NCI-H69 (cell line): ENCODE measurements around the gene MYO3A.

Experiments
- DNase-seq: peaks from one replicate; lab custom pipeline; 2025; lab: John Stamatoyannopoulos, UW

MYO3A gene, protein sequence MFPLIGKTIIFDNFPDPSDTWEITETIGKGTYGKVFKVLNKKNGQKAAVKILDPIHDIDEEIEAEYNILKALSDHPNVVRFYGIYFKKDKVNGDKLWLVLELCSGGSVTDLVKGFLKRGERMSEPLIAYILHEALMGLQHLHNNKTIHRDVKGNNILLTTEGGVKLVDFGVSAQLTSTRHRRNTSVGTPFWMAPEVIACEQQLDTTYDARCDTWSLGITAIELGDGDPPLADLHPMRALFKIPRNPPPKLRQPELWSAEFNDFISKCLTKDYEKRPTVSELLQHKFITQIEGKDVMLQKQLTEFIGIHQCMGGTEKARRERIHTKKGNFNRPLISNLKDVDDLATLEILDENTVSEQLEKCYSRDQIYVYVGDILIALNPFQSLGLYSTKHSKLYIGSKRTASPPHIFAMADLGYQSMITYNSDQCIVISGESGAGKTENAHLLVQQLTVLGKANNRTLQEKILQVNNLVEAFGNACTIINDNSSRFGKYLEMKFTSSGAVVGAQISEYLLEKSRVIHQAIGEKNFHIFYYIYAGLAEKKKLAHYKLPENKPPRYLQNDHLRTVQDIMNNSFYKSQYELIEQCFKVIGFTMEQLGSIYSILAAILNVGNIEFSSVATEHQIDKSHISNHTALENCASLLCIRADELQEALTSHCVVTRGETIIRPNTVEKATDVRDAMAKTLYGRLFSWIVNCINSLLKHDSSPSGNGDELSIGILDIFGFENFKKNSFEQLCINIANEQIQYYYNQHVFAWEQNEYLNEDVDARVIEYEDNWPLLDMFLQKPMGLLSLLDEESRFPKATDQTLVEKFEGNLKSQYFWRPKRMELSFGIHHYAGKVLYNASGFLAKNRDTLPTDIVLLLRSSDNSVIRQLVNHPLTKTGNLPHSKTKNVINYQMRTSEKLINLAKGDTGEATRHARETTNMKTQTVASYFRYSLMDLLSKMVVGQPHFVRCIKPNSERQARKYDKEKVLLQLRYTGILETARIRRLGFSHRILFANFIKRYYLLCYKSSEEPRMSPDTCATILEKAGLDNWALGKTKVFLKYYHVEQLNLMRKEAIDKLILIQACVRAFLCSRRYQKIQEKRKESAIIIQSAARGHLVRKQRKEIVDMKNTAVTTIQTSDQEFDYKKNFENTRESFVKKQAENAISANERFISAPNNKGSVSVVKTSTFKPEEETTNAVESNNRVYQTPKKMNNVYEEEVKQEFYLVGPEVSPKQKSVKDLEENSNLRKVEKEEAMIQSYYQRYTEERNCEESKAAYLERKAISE (N-terminal part only)

DNA sequence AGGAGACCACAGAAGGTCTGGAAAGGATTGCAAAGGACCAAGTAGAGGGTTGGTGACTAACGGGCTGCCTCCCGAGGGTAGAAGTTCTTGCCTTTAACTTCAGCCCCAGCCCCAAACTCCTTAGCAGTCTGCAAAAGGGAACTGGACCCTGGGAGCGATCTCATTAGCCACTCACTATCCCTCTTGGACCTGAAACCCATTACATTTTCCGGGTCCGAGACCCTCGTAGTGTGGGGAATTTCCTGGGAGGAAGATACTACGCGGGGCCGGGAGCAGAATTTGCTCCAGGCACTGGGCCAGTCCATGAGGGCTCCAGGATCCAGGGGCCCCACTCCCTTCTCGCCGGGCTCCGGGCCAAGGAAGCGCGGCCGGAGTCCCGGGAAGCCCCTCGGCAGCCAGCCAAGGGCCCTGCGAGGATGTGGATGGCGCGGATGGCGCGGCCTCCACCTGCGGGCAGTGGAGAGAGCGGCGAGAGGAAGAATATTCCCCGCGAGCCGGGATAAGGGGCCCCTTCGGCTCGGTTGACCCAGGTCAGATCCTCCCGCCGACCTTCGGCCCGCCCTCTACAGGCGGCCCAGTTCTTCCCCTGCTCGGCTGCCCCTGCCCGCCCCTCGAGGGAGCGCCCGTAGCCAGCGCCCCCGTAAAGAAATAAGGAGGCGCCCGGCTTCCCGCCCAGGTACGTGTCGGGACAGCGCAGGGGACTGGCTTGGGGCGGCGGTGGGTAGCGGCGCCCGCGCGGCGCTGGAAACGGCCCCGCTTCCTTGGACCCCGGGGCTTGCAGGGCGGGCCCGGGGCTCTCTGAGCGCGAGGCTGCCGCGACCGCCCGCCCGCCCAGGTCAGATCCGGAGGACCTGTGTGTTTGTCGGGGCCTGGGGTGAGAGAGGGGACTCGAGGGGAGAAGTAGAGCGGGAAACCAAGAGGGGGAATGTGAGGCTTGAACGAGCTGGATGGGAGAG is at the start of gene MYO3A:
Gene MYO3A (plus strand): TSS at position 577 of the 956 bp plus-strand sequence. CDS start 17,882 bp downstream, outside the sequence.
- DNase-seq, result peak; percentile 79

DNA sequence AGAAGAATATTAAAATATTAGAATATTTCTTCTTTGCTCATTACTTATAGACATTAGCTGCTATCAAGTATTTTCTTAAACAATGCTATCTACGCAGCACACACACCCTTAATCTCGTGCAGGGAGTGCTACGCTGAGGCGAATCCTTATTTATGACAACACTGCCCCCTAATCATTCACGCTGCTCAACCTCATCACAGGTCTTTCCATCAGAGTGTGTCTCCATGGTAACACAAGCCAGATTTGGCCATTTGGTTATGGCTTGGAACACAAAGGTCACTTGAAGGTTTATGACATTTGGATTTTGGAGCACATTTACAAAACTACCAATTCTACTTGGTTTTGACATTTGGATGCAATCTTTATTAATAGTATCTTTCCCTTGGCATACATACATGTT is 45.4 kb upstream of the MYO3A start:
- peak; percentile 5 for DNase-seq

DNA sequence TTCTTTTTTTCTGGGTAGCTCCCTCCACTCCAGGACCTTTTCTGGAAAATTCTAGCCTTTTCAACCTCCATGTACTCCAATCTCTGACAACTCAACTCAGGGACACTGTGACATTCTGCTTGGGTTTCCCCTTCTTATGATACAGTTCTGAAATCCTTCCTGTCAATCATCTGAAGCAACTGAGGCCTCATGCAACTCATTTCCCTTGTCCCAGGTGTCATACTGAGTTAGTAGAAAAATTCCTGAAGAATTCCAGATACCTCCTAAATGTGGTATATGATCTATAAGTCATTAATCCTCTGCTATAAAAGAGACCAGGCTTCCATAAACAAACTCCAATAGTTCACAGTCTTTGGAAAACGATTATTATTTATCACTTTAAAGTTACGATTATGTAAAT is 43.0 kb upstream of the MYO3A start:
- DNase-seq, result no peak

DNA sequence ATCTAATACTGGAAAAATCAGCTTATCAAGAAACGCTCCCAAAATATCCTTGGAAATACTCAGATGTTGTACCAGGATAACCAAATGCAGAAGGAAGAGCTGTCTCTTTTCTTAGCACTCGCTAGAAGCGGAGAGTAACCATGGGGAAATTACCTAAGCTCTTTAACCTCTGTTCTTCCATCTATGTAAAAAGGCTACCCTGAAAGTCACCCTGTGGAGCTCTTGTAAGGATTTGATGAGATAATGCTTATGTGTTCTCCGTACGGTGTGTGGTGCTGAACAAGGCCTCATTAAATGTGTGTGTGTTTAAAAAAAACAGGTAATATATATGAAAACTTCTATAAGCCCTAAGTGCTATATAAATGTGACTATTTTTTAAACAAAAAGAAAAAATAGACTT is 38.2 kb upstream of the MYO3A start:
- DNase-seq, result peak; percentile 6

DNA sequence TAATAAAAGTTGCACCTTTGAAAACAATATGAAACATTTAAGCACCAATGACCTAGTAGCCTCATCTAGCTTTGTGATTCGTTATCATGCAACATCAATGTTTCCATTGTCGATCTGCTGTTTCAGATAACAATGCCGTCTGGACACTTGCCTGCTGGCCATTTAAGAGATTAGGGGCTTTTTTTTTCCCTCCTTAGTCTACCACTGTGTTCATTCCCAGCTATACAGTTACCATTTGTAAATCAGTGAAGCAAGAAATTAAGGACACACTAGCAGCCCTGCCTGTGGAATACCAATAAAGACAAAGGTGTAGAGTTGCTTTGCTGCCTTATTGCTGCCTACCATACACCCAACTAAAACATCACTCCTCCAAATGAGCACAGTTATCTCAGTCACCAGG is 37.6 kb upstream of the MYO3A start:
- DNase-seq, result peak; percentile 4

DNA sequence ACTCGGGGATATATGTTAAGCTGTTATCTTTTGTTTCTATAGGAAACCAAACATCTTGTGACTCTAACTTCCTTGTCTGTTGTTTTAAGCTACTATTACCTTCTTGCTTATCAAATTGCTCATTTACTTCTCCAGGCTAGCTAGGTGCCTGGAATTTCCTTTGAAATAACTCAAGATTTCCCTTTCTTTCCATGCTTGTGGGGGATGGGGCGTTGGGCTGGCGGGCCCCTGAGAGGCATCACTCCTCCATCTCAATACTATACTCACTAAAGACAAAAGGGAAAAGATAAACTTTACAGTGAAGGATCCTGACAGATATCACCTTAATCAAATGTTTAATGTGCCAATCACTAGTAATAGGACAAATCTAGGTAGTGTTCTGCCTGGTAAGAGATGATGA is 34.7 kb upstream of the MYO3A start:
- DNase-seq, result no peak

DNA sequence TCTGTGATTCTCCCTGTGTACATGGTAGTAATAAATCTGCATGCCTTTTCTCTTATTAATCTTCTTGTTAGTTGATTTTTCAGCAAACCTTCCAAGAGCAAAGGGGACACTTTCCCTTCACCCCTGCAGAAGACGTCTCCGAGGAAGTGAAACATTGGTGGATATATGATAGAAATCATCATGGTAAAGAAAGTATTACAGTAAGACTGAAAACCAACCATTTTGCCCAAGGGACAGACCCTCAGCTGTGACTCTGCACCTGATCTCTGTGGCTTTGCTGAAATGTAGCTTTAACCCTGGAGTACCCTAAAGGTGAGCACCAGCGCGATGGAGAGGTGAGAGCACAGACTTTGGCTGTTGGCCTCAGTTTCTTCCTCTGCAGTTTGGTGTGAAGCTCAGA is 32.8 kb upstream of the MYO3A start:
- no peak for DNase-seq

DNA sequence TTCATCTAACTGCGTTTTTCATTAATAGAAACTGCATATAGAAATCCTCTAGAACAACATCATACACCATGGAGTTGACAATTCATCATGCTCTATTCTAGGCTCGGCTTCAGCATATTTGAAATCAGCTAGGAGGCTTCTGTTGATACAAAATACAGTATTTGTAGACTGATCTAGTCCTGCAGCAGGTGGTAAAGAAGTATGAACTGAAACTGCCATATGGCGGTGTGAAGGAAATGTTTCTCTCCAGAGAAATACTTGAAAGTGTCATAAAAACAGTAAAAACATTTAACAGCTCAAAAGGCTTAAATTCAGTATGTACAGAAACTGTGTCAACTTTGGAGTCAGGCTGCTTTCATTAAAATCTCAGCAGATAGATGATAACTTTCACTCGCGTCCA is 32.0 kb upstream of the MYO3A start:
- DNase-seq, result no peak

DNA sequence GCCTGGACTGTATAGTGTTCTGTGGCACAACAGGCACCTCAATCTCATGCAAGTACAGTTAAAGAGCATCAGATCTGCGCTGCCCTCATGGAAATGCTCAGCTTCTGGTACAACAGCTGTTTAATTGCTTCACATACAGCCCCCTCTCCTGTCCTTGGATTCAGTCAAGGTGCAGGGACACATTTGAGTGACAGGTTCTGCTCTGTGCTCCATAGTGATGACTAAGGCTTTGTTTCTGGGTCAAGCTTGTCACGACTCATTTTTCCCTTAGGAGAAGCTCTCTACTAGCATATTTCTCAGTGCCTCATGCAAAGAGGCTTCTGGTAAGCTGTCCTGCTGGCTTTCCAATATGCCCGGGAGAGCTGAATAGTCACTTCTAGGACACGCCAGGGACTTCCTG is 26.8 kb upstream of the MYO3A start:
- no peak for DNase-seq

DNA sequence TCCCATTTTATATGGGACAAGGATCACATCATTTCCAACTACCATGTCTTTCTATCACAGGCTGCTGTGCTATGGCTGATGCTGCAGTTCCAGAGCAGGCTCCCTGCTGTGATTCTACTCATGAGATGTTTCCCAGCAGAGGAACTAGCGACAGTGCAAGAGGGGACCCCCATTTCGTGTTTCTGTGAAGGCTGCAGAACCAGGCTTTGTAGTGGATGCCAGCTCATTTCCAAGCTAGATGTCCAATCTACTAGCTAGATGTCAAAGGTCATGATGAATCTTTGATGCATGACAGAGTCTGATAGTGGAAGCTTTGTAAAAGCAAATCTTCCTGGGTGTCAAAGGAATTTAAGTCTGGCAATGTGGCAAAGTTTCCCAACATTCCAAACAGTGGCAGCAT is 21.2 kb upstream of the MYO3A start:
- DNase-seq, result no peak

DNA sequence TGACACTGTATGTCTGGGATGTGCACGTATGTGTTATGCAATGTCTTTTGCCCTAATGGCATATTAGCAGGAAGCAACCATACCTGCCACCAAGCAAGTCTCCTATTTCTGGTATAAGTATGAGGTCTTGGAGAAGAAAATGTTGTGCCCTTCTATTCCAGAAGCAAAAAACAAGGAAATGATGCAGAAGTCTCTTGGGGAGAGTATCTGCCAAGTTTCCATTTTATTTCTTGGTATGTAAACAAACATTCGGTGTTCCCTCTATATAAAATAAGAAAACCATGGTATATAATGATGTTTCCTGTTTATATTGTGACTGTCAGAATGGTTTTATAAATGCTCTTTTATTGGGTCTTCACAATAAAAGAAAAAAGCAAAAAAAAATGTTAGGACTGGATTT is 19.3 kb upstream of the MYO3A start:
- no peak for DNase-seq

DNA sequence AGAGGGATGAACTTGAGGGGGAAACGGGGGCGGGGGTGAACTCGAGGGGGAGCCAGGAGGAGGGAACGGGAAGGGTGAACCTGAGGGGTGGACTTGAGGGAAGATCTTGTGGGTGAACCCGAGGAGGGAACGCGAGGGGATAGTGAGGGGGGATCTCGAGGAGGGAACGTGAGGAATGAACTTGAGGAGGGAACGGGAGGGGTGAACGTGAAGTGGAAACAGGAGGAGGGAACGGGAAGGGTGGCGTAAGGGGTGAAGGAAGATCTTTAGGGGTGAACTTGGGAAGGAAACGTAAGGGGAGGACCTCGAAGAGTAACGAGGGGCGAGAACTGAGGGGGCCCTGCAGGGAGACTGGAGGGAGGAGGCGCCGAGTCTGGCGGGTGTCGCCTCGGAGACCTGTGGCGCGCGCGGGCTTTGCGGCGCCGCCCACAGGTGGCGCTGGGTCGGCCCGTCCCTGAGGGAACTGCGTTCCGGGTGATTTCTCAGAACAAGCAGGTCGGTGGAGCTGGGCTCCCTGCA is 651 bp downstream of the MYO3A start:
- peak; percentile 93 for DNase-seq

DNA sequence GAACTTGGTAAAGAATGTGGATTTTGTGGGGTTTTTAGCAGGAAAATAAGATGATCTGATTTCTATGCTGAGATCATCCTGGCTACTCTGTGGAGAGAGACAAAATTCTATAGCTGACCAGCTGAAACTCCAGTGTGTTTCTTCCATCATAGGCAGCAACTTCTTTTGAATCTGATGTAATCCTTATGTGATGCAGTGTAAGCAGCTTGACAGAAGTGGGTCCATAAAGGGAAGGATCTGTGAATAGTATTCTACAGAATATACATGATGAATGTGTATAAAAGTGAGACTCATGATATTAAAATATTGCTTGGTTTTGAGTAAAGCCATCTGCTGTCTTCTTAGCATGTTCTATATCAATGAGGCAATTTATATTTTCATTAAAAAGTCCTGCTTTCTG is 4.4 kb downstream of the MYO3A start:
- peak; percentile 79 for DNase-seq

DNA sequence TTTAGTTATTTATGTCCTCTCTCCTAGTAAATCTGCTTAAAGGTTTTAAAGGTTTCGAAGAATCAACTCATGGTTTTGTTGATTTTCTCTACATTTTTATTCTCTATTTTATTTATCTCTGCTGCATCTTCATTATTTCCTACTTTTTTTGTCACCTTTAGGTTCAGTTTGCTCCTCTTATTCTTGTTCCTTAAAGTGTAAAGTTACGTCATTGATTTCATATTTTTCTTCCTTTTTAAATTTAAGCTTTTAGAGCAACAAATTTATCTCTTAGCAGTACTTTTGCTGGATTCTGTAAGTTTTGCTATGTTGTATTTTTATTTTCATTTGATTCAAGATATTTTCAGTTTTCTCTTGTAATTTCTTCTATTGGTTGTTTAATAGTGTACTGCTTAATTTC is 10.7 kb downstream of the MYO3A start:
- DNase-seq, result no peak

DNA sequence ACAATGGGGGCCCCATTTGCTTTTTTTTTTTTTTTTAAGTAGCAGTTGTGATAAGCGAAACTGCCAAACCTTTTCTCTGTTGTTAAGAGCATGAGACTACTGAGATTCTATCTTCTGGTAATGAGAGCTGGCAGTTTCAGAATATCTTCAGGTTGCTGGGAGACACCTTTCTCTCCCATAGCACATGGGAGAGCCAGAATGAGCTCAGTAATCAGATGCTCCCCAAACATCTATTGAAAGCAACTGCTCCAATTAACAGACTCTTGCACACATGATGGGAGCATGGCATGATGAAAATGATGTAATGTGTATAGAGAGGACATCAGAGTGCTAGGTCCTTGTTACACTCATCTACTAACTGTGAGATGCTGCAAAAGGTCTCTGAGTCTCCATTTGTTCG is 18.8 kb downstream of the MYO3A start:
- DNase-seq, result peak; percentile 94

DNA sequence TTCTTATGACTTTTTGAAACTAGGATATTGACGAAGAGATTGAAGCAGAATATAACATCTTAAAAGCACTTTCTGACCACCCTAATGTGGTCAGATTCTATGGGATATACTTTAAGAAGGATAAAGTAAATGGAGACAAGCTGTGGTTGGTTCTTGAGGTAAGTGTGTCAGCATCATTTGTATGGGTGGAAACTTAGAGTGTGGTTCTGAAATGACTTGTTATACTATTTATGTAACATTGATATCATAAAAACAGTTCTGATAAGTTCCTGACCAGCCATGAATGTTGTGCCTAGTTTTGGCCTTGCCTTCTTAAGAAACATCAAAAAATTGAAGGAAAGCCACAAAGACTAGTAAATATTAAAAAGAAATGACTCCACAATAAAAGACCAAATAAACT is 20.8 kb downstream of the MYO3A start:
- no peak for DNase-seq

DNA sequence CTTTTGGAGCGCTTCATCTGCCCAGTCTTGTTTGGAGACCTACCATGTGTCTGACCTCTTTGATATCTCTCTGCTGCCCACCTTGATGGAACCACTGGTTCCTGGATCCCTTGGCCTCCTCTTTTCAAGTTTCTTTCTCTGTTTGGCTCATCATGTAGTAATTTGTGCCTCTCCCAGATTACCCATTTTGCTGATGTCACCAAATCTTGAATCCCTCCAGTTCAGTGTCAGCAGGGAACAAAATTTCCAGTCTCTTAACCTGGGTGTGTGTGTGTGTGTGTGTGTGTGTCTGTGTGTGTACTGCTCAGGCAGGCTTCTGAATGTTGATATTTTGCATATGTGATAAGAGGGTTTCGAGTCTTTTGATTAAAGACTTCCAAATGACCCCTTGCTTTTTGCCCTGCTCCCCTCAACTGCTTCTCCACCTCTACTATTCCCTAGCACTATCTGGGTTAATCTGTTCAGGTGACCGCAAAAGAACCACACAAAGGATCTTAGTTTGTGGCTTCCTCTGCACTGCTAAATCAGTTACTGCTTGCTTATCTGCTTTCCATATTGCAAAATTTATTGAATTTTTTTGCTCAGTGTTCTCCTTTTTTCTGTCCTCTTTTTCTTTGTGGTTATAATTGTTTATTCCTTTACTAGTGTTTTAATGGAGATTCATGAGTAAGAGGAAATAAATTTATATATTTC is 25.7 kb downstream of the MYO3A start:
- peak; percentile 43 for DNase-seq

DNA sequence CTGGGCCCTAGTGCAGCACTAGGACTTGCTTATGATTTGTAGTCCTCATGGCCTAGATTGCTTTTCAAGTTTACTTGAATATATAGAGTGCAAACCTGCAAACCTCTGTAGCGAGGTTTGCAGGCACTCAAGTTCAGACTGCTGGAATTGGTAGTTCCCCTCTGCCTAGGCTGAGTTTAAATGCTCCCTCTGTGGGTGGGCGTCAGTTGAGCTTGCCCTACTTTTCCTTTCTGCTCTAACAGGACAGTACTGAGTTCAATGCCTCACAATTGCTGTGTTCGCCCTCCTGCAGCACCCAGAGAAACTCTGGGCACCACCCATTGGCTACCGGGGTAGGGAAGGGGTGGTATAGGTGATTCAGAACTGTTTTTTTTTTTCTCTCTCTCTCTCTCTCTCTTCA is 31.6 kb downstream of the MYO3A start:
- no peak for DNase-seq

DNA sequence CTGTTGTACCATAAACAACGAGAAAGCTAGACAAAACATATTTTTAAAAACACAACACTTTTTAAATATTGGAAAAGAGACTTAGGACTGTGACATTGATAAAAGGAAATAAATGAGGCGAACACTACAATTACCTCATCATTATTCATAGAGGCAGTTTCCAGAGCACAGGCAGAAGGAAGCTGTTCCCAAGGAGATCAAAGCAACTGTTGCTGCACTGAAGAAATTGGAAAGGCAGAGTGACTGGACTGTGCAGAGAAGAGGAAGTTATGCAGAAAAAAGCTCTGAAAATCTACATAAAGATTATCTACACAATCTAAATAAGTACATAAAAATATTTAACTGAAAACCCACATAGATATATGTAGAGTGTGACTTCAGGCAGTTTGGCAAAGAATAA is 32.8 kb downstream of the MYO3A start:
- peak; percentile 77 for DNase-seq

DNA sequence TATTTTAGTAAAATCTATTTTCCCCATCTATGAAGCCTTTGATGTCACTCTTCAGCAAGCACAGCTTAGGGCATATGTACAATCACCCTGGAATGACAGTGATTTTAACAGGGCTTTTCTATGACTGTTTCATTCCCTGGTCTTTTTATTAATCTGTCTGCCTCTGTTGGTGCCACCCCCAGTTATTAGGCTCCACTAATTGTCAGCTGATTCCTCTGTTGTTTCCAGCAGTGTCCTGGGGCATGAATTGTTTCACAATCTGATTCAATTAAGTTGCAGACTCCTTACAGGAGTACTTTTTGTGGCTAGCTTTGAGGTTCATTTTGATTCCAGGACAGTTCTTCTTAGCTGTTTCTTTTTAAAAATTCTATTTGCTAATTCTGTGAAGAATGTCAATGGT is 38.6 kb downstream of the MYO3A start:
- DNase-seq, result no peak
